Adrenal gland (tissue), 12 donors: ENCODE results near the gene ANKS1B. TPM values are rescaled to one million over a fixed set of nuclear protein-coding genes. Genes with fewer than 3 reads are reported as not detected.

Source experiments
- DNase-seq, 7 donors: peaks; one replicate each; pipeline ENCODE4 v3.0.0-alpha.2; 2019 to 2020
- H3K27ac ChIP-seq, 5 donors: fragments of 200-600 bp; sonication (generic) in 4 of 5; 1 replicate in 3 of 5; 2 replicates in 2 of 5; pipeline versions ENCODE4 v1.5.1 to v1.8.0; 2016 to 2020; ENCODE audit warnings: mild to moderate bottlenecking in 1 of 5
- H3K27me3 ChIP-seq: fragments of 200-600 bp; 2 replicates; pipeline ENCODE4 v1.8.0; 2021
- H3K36me3 ChIP-seq, 2 donors: fragments of 200-600 bp; replicated peaks in 1 of 2; 1 replicate in 1 of 2; 2 replicates in 1 of 2; pipeline versions ENCODE4 v1.5.1 to v1.8.0; 2018 to 2022
- H3K4me1 ChIP-seq, 2 donors: fragments of 200-600 bp; replicated peaks in 1 of 2; 1 replicate in 1 of 2; 2 replicates in 1 of 2; pipeline versions ENCODE4 v1.5.1 to v1.8.0; 2018 to 2021
- H3K4me3 ChIP-seq, 4 donors: fragments of 200-600 bp; sonication (generic) in 3 of 4; one replicate each; pipeline ENCODE4 v1.5.1; 2016 to 2018
- H3K9me3 ChIP-seq, 3 donors: fragments of 200-600 bp; sonication (generic) in 1 of 3; replicated peaks in 1 of 3; 1 replicate in 2 of 3; 2 replicates in 1 of 3; pipeline versions ENCODE4 v1.5.1 to v1.8.0; 2016 to 2021
- CTCF ChIP-seq, 6 experiments: fragments of 450-650 bp in 4 of 6; fragments of 200-600 bp in 2 of 6; sonication (generic) in 1 of 6; IDR thresholded peaks; 1 replicate in 5 of 6; 2 replicates in 1 of 6; pipeline versions ENCODE4 v1.5.1 to v1.8.0; 2016 to 2021; ENCODE audit warnings: antibody characterized with exemption in 6 of 6, mild to moderate bottlenecking in 2 of 6, moderate library complexity in 1 of 6
- POLR2A ChIP-seq, 2 donors: fragments of 450-650 bp; IDR thresholded peaks; one replicate each; pipeline ENCODE4 v1.6.1; 2017; ENCODE audit warnings: antibody characterized with exemption in 2 of 2, mild to moderate bottlenecking in 2 of 2, moderate library complexity in 1 of 2
- WGBS, 4 donors: extraction: QIAGEN DNeasy Blood & Tissue Kit in 2 of 4; methylation state at CpG; one replicate each; pipeline versions ENCODE4 v1.1.5 to v1.1.7; 2013 to 2017; 5-methylcytosine and 5-hydroxymethylcytosine counted together
- intact Hi-C, 2 donors: fragments of 100-400 bp; cut with DNase I; formaldehyde crosslinking; loops; one replicate each; pipeline versions ENCODE4 v1.14.1 to v1.15.0; 2022 to 2023
- polyA plus RNA-seq, 3 donors: library from polyadenylated mRNA; stranded (reverse); fragments of 200-250 nt in 2 of 3; fragments of 350-450 nt in 1 of 3; fragmentation: Illumina TruSeq in 1 of 3; extraction: RNeasy Lipid Tissue Mini Kit (QIAGEN cat#74804) in 1 of 3; gene quantifications; one replicate each; pipeline ENCODE4 v1.2.3, GENCODE V29; 2013 to 2014
- total RNA-seq, 9 donors: library from RNA; depleted of rRNA in 4 of 9; stranded (reverse); fragments of >200 nt in 4 of 9; fragments of 120-200 nt in 1 of 9; fragmentation: NEBNext Ultra II Directional in 1 of 9; extraction: Animal tissue kit (Norgen Biotek cat#: 25700) in 1 of 9; gene quantifications; one replicate each; pipeline versions ENCODE4 v1.1.0 to v1.2.4, GENCODE V29; 2013 to 2023
- donor health status: healthy with polysubstance abuse.
- donor health status: Bipolar disorder and iron deficiency.
- donor health status: DM: yes; HTN: yes; CAD: no.
- donor health status: DM: no; HTN: no; CAD: no.
- donor health status: DM: no; HTN: no; CAD: no.
- donor health status: DM: yes; HTN: yes; CAD: no.

Gene ANKS1B
- total and polyA plus RNA-seq, 12 donors: 1.3 to 28.1 (median 8.0) TPM

- peak overlapping the region in 2 of 5 donors; percentile 18 to 76 for H3K27ac ChIP-seq
- intact Hi-C loops: no loop called here
- H3K9me3 ChIP-seq: no peaks in the 10 kb centered on the region
- H3K36me3 ChIP-seq: no peaks in the 10 kb centered on the region
- H3K4me3 ChIP-seq: peak overlapping the region in 2 of 4 donors; percentile 30 to 76
- H3K27me3 ChIP-seq: no peaks in the 10 kb centered on the region
- WGBS, 4 donors: 8 to 28% (median 15%) methylated on average over 23 to 54 of the region's 54 CpGs
- TF ChIP-seq CTCF (IDR thresholded peaks at IDR 0.05) (no peak), POLR2A (IDR thresholded peaks at IDR 0.05) (no peak)
- H3K4me1 ChIP-seq: no peaks in the 10 kb centered on the region
- peak; percentile 30 to 59 (median 33) for DNase-seq
Measured at GRCh38 chr12:98745578-98746391, 1239.0 kb downstream of the ANKS1B start.

- WGBS, 4 donors: 26 to 61% (median 50%) methylated on average over 3 of the region's 3 CpGs
- no peaks in the 10 kb centered on the region for H3K27me3 ChIP-seq
- H3K36me3 ChIP-seq: no peaks in the 10 kb centered on the region
- intact Hi-C loops: no loop called here
- no peak for TF ChIP-seq POLR2A (IDR thresholded peaks at IDR 0.05)
- TF ChIP-seq CTCF (IDR thresholded peaks at IDR 0.05): no peak
- H3K27ac ChIP-seq: no peak overlapping the region
- no peaks in the 10 kb centered on the region for H3K9me3 ChIP-seq
- H3K4me1 ChIP-seq: no peaks in the 10 kb centered on the region
- peak in 6 of 7 donors; percentile 31 to 58 (median 52) for DNase-seq
- H3K4me3 ChIP-seq: no peak overlapping the region
Measured at GRCh38 chr12:98744680-98745079, 1240.1 kb downstream of the ANKS1B start.

GRCh38 chr12:98743362-98743953, 1241.3 kb downstream of the ANKS1B start:
- intact Hi-C loops: no loop called here
- no peaks in the 10 kb centered on the region for H3K4me1 ChIP-seq
- TF ChIP-seq CTCF (IDR thresholded peaks at IDR 0.05): peak in 5 of 6 experiments; percentile 19 to 45 (median 38)
- TF ChIP-seq POLR2A (IDR thresholded peaks at IDR 0.05): no peak
- H3K9me3 ChIP-seq: no peaks in the 10 kb centered on the region
- no peak overlapping the region for H3K4me3 ChIP-seq
- 39 to 49% (median 46%) methylated on average over 4 of the region's 4 CpGs for WGBS, 4 donors
- peak in 3 of 7 donors; percentile 18 to 34 (median 23) for DNase-seq
- no peaks in the 10 kb centered on the region for H3K36me3 ChIP-seq
- no peak overlapping the region for H3K27ac ChIP-seq
- no peaks in the 10 kb centered on the region for H3K27me3 ChIP-seq

- no peak overlapping the region for H3K4me3 ChIP-seq
- no peak overlapping the region for H3K27ac ChIP-seq
- H3K4me1 ChIP-seq: no peaks in the 10 kb centered on the region
- H3K27me3 ChIP-seq: no peaks in the 10 kb centered on the region
- intact Hi-C loops: no loop called here
- TF ChIP-seq CTCF (IDR thresholded peaks at IDR 0.05) (no peak), POLR2A (IDR thresholded peaks at IDR 0.05) (no peak)
- H3K36me3 ChIP-seq: no peaks in the 10 kb centered on the region
- no peaks in the 10 kb centered on the region for H3K9me3 ChIP-seq
- 76 to 81% (median 78%) methylated on average over 12 of the region's 12 CpGs for WGBS, 4 donors
- DNase-seq: no peak
Measured at GRCh38 chr12:98741556-98742265, 1243.0 kb downstream of the ANKS1B start.
